Upper lobe of right lung (tissue), 1 donor: Measurements from ENCODE around the gene TSHZ1. TPM values are rescaled to one million over a fixed set of nuclear protein-coding genes. Genes with fewer than 3 reads are reported as not detected.
A peak's percentile ranks its signal among the peaks of the same experiment; 100 is the strongest.

Experiments used
- ATAC-seq: fragments of 200-7000 bp; cut with Tn5 transposase; one replicate; pipeline ENCODE4 v1.9.1; 2020; ENCODE audit warnings: mild to moderate bottlenecking, moderate library complexity
- DNase-seq: peaks from one replicate; pipeline ENCODE4 v3.0.0-alpha.2; 2020
- H3K27ac ChIP-seq: fragments of 200-600 bp; one replicate; pipeline ENCODE4 v1.8.0; 2022
- H3K27me3 ChIP-seq: fragments of 200-600 bp; one replicate; pipeline ENCODE4 v1.8.0; 2022; ENCODE audit warnings: mild to moderate bottlenecking
- H3K36me3 ChIP-seq: fragments of 200-600 bp; one replicate; pipeline ENCODE4 v1.8.0; 2022
- H3K4me1 ChIP-seq: fragments of 200-600 bp; one replicate; pipeline ENCODE4 v1.8.0; 2022
- H3K4me3 ChIP-seq: fragments of 200-600 bp; one replicate; pipeline ENCODE4 v1.8.0; 2022; ENCODE audit warnings: mild to moderate bottlenecking
- H3K9me3 ChIP-seq: fragments of 200-600 bp; one replicate; pipeline ENCODE4 v1.8.0; 2022
- intact Hi-C: fragments of 100-400 bp; cut with DNase I; formaldehyde crosslinking; loops from one replicate; pipeline ENCODE4 v1.11.0; 2022
- total RNA-seq: library from RNA; stranded (reverse); fragmentation: NEBNext Ultra II Directional; extraction: Animal tissue kit (Norgen Biotek cat#: 25700); gene quantifications from one replicate; pipeline ENCODE4 v1.2.1, GENCODE V29; 2021
- TF ChIP-seq, protein P1 (sequence below): fragments of 200-600 bp; IDR thresholded peaks from one replicate; pipeline ENCODE4 v1.8.0; 2022; ENCODE audit warnings: antibody characterized with exemption
- donor health status: DM: no; HTN: yes; CAD: no; lungs with severe emphysema.

TSHZ1 gene
- total RNA-seq, 1 donor from 2014 or later: 17.3 TPM

DNA sequence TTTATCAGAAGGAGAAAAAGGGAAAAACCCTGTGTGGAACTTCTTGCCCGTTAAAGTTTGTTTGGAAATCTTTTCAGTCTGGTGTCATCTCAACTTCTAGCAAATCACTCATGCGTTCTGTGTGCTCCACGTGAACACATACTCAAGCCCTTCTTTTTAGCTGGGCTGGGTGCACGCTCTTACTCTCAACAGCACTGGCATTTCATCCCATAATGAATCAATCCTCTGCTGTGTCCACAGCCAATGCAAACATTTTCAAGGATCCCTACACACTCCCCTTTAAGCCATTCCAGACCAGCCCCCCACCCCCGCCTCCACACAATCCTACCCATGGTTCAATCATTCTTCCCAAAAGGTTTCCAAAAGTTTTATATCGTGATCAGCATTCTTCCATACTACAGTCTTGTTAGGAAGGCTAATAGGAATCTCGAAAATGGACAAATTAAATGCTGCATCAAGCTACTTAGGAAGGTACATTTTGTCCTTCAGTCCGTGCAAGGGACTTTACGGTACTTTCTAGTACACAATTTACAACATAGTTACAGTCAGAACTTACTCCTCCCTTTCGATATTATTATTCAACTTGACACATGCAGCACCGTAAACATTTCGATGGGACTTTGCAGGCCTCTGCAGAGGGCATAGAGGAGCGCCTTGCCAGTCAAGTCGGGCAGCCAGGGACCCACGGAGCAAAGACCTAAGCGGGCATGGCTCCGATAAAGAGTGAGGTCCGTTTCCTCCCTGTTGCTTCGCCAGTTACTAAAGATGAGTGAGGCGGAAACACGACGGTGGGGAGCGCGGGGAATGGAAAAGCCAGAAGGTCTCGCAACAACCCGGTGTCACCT lies 3.1 kb upstream of the TSHZ1 start:
- no peaks in the 10 kb centered on the region for H3K9me3 ChIP-seq
- DNase-seq: no peak
- no peaks in the 10 kb centered on the region for H3K27me3 ChIP-seq
- ATAC-seq: no peak
- peak overlapping the region; percentile 84 for H3K4me3 ChIP-seq
- peaks cover 44% of the 10 kb centered on the region for H3K4me1 ChIP-seq
- intact Hi-C loops: no loop called here
- TF ChIP-seq, protein P1, sequence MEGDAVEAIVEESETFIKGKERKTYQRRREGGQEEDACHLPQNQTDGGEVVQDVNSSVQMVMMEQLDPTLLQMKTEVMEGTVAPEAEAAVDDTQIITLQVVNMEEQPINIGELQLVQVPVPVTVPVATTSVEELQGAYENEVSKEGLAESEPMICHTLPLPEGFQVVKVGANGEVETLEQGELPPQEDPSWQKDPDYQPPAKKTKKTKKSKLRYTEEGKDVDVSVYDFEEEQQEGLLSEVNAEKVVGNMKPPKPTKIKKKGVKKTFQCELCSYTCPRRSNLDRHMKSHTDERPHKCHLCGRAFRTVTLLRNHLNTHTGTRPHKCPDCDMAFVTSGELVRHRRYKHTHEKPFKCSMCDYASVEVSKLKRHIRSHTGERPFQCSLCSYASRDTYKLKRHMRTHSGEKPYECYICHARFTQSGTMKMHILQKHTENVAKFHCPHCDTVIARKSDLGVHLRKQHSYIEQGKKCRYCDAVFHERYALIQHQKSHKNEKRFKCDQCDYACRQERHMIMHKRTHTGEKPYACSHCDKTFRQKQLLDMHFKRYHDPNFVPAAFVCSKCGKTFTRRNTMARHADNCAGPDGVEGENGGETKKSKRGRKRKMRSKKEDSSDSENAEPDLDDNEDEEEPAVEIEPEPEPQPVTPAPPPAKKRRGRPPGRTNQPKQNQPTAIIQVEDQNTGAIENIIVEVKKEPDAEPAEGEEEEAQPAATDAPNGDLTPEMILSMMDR: no peak
- peak overlapping the region; percentile 98 for H3K27ac ChIP-seq
- no peaks in the 10 kb centered on the region for H3K36me3 ChIP-seq

DNA sequence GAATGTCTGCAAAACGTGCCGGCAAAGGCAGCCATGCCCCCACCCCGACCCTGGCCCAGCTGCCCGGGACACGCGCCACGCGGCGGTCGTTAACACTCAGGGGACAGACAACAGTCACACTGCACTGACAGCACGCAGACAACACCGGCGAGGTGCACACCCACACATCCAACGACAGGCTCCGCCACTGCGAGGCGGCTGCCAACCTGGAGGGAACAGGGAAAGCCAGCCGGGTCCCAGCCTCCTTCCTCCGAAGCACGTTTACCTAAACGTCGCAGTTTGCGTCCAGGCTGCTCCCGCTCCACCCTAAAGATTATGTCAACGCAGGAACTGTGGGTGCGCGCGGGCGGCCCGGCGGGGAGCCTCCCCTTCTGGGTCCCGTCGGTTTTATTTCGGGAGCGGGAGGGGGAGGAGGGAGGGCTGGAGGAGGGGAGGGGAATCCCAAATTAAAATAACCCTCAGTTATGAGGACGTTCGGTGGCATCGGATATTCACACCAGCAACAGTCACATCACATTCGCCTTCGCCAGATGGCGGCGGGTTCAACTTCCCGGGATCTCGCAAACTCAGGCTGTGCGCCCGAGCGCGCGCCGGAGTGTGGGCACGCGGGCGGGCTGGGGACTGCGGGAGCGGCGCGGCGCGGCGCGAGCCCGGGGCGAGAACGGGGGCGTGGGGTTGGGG lies 2.3 kb upstream of the TSHZ1 start:
- Histone ChIP-seq H3K9me3 (no peaks in the 10 kb centered on the region), H3K27ac (peak overlapping the region; percentile 98), H3K36me3 (no peaks in the 10 kb centered on the region), H3K27me3 (no peaks in the 10 kb centered on the region), H3K4me1 (peaks cover 51% of the 10 kb centered on the region), H3K4me3 (peak overlapping the region; percentile 84)
- peak; percentile 26 for ATAC-seq
- TF ChIP-seq, protein P1: no peak
- DNase-seq: peak; percentile 84
- intact Hi-C loops: no loop called here

DNA sequence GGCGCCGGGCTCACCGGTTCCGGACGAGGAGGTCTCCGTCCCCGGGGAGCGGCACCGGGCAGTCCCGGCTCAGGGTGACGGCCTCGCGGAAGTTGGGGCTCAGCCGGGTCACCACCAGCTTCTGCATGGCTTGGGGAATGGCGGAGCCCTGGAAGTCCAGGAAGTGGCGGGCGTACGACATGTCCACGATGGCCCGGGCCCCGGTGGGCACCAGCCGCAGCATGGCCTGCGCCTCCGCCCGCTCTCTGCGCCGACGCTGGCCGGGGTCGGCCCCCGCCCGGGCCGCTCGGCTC lies 1.8 kb upstream of the TSHZ1 start:
- Histone ChIP-seq H3K4me1 (peaks cover 51% of the 10 kb centered on the region), H3K27ac (peak overlapping the region; percentile 98), H3K27me3 (no peaks in the 10 kb centered on the region), H3K36me3 (no peaks in the 10 kb centered on the region), H3K4me3 (peak overlapping the region; percentile 84), H3K9me3 (no peaks in the 10 kb centered on the region)
- ATAC-seq (no peak), DNase-seq (no peak)
- intact Hi-C loops: no loop called here
- TF ChIP-seq, protein P1: no peak

DNA sequence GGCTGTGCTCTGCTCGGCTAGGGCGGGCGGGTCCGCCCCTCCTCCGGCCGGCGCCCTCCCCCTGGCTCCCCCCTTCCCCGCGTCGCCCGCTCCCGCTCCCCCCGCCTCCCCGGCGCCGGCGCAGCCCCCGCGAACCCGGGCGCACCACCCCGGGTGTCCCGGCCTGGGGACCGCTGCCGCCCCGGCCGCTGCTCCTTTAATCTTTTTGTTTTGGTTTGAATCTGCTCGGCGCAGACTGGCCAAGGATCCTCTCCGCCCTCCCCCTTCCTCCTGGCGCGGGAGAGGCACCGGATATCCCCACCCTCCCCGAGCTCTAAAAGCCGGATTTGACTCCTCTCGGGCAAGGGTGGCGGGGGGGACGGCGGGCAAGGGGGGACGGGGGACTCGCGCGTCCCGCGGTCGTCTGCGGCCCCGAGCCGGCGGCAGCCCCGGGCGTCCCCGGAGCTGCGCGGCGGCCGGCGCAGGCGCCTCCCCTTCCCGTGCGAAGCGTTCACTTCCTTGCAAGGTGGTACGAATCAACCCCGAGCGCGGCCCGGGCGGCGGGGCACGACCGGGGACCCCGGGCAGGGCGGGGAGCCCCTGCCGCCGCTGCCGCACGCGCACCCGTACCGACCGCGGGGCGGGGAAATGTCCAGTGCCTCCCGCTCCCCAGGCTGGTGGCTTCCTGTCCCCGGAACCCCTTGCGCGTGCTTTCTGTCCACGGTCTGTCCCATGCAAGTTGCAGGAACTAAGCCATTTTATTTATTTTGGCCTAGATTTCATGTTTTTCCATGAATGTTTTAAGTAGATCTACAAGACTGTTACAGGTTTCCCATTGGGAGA lies 1.3 kb upstream of the TSHZ1 start, which contains the start of gene PTGR3:
PTGR3 (minus strand) TSS at position 11 of the 822 bp plus-strand sequence. CDS start 81 bp downstream, outside the sequence.
- intact Hi-C loops: no loop called here
- Histone ChIP-seq H3K4me3 (peak within 1 kb of the TSS; percentile 84), H3K27me3 (no peaks in the 10 kb centered on the region), H3K4me1 (peaks cover 54% of the 10 kb centered on the region), H3K9me3 (no peaks in the 10 kb centered on the region), H3K27ac (peak within 1 kb of the TSS; percentile 98), H3K36me3 (no peaks in the 10 kb centered on the region)
- ATAC-seq: peak; percentile 84
- TF ChIP-seq, protein P1: no peak
- DNase-seq: peak; percentile 93

DNA sequence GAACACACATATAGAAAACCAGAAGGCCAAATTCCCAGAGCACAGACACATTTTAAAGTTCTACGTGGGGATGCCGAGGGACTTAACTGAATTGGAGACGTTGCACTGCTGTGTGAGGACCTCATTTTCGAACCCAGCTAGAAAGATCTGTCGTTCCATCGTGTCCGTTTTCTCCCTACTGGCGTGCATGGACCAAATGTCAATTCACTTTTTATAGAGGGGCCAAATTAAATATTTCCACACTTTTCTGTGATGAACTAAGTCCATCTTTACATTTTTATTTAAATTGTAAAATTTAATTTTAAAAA lies 692 bp upstream of the TSHZ1 start:
- H3K27me3 ChIP-seq: no peaks in the 10 kb centered on the region
- intact Hi-C loops: no loop called here
- no peak for DNase-seq
- TF ChIP-seq, protein P1: no peak
- no peak for ATAC-seq
- peaks cover 56% of the 10 kb centered on the region for H3K4me1 ChIP-seq
- H3K36me3 ChIP-seq: no peaks in the 10 kb centered on the region
- H3K27ac ChIP-seq: peak overlapping the region; percentile 98
- H3K9me3 ChIP-seq: no peaks in the 10 kb centered on the region
- peak overlapping the region; percentile 84 for H3K4me3 ChIP-seq
